T-helper 2 cell (primary cell): Measurements from ENCODE around the gene SELENOO.

Experiments used
- DNase-seq, 5 experiments: peaks; one replicate each; pipeline versions ENCODE4 v3.0.0 to v3.0.0-alpha.2; 2012 to 2022

The SELENOO gene

GRCh38 chr22:50256258-50256862 is 55.5 kb downstream of the SELENOO start:
- no peak for DNase-seq

GRCh38 chr22:50257041-50257440 is 56.2 kb downstream of the SELENOO start:
- no peak for DNase-seq

- DNase-seq, result no peak
These were observed 56.9 kb downstream of the SELENOO start for GRCh38 chr22:50257451-50258360.

- DNase-seq, result no peak
These were observed 57.8 kb downstream of the SELENOO start for GRCh38 chr22:50258361-50259292.

GRCh38 chr22:50259302-50259701 is 58.5 kb downstream of the SELENOO start:
- DNase-seq, result no peak

GRCh38 chr22:50260434-50260800 is 59.6 kb downstream of the SELENOO start:
- DNase-seq, result no peak

- DNase-seq, result peak in 1 of 5 experiments; percentile 52
These were observed 60.2 kb downstream of the SELENOO start for GRCh38 chr22:50260801-50261614.

- no peak for DNase-seq
These were observed 61.0 kb downstream of the SELENOO start, which contains the start of gene MAPK12 for GRCh38 chr22:50261615-50262459. Gene MAPK12 (minus strand): TSS chr22:50261683. CDS start chr22:50261509, 174 bp downstream.

- DNase-seq, result no peak
These were observed 61.7 kb downstream of the SELENOO start for GRCh38 chr22:50262460-50262911.

- DNase-seq, result no peak
These were observed 62.3 kb downstream of the SELENOO start for GRCh38 chr22:50262973-50263617.

GRCh38 chr22:50264104-50264745 is 63.4 kb downstream of the SELENOO start:
- no peak for DNase-seq

- no peak for DNase-seq
These were observed 64.3 kb downstream of the SELENOO start for GRCh38 chr22:50264946-50265669.

- DNase-seq, result no peak
These were observed 66.2 kb downstream of the SELENOO start for GRCh38 chr22:50266994-50267393.
